PC-9 (cell line): Measurements from ENCODE around the gene RHOF. TPM values are rescaled to one million over a fixed set of nuclear protein-coding genes. Genes with fewer than 3 reads are reported as not detected.
A peak's percentile ranks its signal among the peaks of the same experiment; 100 is the strongest.

ENCODE experiments used
- BruUV-seq: library from RNA; stranded (reverse); fragments of 400-500 nt; replicated peaks from 2 replicates; lab custom pipeline; 2021; lab: Mats Ljungman, UMichigan
- CTCF ChIA-PET: fragments of 300-600 bp; sonication (Branson Sonifier 250); formaldehyde crosslinking; loops from one replicate; lab custom pipeline; 2022; ENCODE audit warnings: antibody characterized with exemption; lab: Charles Lee
- POLR2A ChIA-PET: fragments of 300-600 bp; sonication (Branson Sonifier 250); formaldehyde crosslinking; loops from one replicate; lab custom pipeline; 2022; ENCODE audit warnings: antibody characterized with exemption; ENCODE audit not compliant: unreplicated experiment; lab: Charles Lee
- DNase-seq, 2 experiments: peaks; one replicate each; pipeline versions ENCODE4 v3.0.0 to v3.0.0-alpha.2; 2015 to 2022; ENCODE audit warnings: mixed read lengths in 1 of 2
- H2AFZ ChIP-seq: fragments of 200-600 bp; sonication (generic); 2 replicates; pipeline ENCODE4 v1.8.1; 2017; ENCODE audit warnings: antibody characterized with exemption
- H3F3A ChIP-seq: fragments of 200-600 bp; sonication (generic); 2 replicates; pipeline ENCODE4 v1.8.1; 2017; ENCODE audit warnings: antibody characterized with exemption, mild to moderate bottlenecking, low read depth; ENCODE audit not compliant: insufficient read depth
- H3K27ac ChIP-seq: fragments of 200-600 bp; sonication (generic); 2 replicates; pipeline ENCODE4 v1.6.1; 2016; ENCODE audit warnings: mixed run types
- H3K27me3 ChIP-seq: fragments of 200-600 bp; sonication (generic); 2 replicates; pipeline ENCODE4 v1.6.1; 2016; ENCODE audit warnings: low read depth, mixed run types; ENCODE audit not compliant: insufficient read depth
- H3K36me3 ChIP-seq: fragments of 200-600 bp; sonication (generic); 2 replicates; pipeline ENCODE4 v1.6.1; 2016; ENCODE audit warnings: low read depth, mixed run types
- H3K4me1 ChIP-seq: fragments of 200-600 bp; sonication (generic); replicated peaks from 2 replicates; pipeline ENCODE4 v1.6.1; 2016; ENCODE audit warnings: mixed run types; ENCODE audit not compliant: insufficient read depth
- H3K4me2 ChIP-seq: fragments of 200-600 bp; sonication (generic); 2 replicates; pipeline ENCODE4 v1.6.1; 2017; ENCODE audit warnings: mixed run types
- H3K4me3 ChIP-seq: fragments of 200-600 bp; sonication (generic); 2 replicates; pipeline ENCODE4 v1.6.1; 2016; ENCODE audit warnings: mixed run types
- H3K79me2 ChIP-seq: fragments of 200-600 bp; sonication (generic); 2 replicates; pipeline ENCODE4 v1.6.1; 2017; ENCODE audit warnings: low read depth, mixed run types
- H3K9me2 ChIP-seq: fragments of 200-600 bp; sonication (generic); 2 replicates; pipeline ENCODE4 v1.8.1; 2017; ENCODE audit warnings: mild to moderate bottlenecking; ENCODE audit not compliant: insufficient read depth
- H3K9me3 ChIP-seq: fragments of 200-600 bp; sonication (generic); 2 replicates; pipeline ENCODE4 v1.8.1; 2016; ENCODE audit warnings: low read depth; ENCODE audit not compliant: insufficient read depth
- H4K20me1 ChIP-seq: fragments of 200-600 bp; sonication (generic); 2 replicates; pipeline ENCODE4 v1.8.1; 2017; ENCODE audit not compliant: insufficient read depth
- EZH2 ChIP-seq: fragments of 200-600 bp; sonication (generic); IDR thresholded peaks from 2 replicates; pipeline ENCODE4 v1.8.0; 2017; ENCODE audit warnings: antibody characterized with exemption, low read depth
- intact Hi-C: fragments of 100-400 bp; cut with micrococcal nuclease; formaldehyde crosslinking; loops from one replicate; pipeline ENCODE4 v1.10.0; 2022; ENCODE audit not compliant: unreplicated experiment
- total RNA-seq: library from RNA; stranded (reverse); gene quantifications from 2 replicates; pipeline ENCODE4 v1.2.3, GENCODE V29; 2021
- TF ChIP-seq, protein P1 (sequence below): fragments of 200-600 bp; sonication (generic); conservative IDR thresholded peaks from 2 replicates; pipeline ENCODE4 v1.6.1; 2017; ENCODE audit warnings: mixed run types, antibody characterized with exemption, mild to moderate bottlenecking, moderate library complexity

The RHOF gene
- total RNA-seq, 1 experiment from 2014 or later = 179 TPM

DNA sequence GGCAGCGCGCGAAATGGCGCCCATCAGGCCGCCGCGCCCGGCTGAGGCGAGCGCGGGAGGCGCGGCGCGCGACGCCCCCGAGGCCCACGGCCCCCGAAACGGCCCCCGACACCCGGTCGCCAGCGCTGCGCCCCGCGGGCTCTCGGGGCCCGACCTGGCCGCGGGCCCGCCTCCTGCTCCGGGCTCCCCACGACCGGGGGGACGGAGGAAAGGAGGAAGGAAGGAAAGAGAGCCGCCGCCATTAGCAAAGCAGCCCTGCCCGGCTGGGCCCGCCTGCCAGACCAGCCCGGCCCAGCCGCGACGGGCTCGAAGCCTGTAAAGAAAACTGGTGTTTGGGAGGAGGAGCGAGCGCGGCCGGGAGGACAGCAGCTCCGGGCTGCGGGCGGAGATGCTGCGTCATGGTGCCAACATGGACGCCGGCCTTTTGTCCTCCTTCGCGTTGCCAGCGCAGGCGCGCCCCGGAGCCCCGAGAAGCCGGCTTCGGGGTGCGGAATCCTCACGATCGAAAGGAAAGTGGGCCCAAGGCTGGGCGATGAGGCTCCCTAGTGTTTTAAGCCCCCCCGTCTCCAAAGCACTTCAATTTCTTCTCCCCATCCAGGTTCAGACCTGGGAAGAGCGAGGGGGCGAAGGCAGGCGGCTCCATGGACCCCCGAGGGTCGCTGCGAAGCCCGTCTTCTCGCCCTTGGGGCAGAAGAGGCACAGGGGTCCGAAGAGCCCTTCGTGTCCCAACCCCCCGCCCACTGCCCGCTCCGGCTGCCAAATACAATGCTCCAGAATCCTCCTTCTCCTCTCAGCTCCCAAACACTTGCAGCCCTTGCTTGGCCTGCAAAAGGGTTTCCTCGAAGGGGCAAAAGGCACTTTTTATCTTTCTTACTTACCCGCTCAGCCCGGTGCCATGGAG, 7.5 kb upstream of the RHOF start:
- H3K4me1 ChIP-seq = peaks cover 37% of the 10 kb centered on the region
- no peak for TF ChIP-seq EZH2
- TF ChIP-seq, protein P1, sequence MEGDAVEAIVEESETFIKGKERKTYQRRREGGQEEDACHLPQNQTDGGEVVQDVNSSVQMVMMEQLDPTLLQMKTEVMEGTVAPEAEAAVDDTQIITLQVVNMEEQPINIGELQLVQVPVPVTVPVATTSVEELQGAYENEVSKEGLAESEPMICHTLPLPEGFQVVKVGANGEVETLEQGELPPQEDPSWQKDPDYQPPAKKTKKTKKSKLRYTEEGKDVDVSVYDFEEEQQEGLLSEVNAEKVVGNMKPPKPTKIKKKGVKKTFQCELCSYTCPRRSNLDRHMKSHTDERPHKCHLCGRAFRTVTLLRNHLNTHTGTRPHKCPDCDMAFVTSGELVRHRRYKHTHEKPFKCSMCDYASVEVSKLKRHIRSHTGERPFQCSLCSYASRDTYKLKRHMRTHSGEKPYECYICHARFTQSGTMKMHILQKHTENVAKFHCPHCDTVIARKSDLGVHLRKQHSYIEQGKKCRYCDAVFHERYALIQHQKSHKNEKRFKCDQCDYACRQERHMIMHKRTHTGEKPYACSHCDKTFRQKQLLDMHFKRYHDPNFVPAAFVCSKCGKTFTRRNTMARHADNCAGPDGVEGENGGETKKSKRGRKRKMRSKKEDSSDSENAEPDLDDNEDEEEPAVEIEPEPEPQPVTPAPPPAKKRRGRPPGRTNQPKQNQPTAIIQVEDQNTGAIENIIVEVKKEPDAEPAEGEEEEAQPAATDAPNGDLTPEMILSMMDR = no peak
- H3K4me2 ChIP-seq = peak overlapping the region; percentile 100
- H3K27me3 ChIP-seq = no peaks in the 10 kb centered on the region
- CTCF ChIA-PET = no interaction called here
- peak overlapping the region; percentile 58; the same call in 1 of the 2 replicates for H2AFZ ChIP-seq
- intact Hi-C loops = no loop called here
- peak overlapping the region; percentile 100 for H3K27ac ChIP-seq
- H3F3A ChIP-seq = peaks cover 63% of the 10 kb centered on the region
- H3K9me3 ChIP-seq = no peaks in the 10 kb centered on the region
- H3K4me3 ChIP-seq = peak overlapping the region; percentile 83
- POLR2A ChIA-PET = interaction anchor here (0.6 to 0.7 kb wide), 2 partner anchors 32 to 856 kb away, joined by 4 to 8 read pairs; no protein-coding TSS in a partner anchor
- H3K79me2 ChIP-seq = peaks cover 60% of the 10 kb centered on the region
- BruUV-seq = TSS peak; percentile 54
- H4K20me1 ChIP-seq = no peaks in the 10 kb centered on the region
- no peaks in the 10 kb centered on the region for H3K9me2 ChIP-seq
- DNase-seq = peak in 1 of 2 experiments; percentile 50
- no peaks in the 10 kb centered on the region for H3K36me3 ChIP-seq

DNA sequence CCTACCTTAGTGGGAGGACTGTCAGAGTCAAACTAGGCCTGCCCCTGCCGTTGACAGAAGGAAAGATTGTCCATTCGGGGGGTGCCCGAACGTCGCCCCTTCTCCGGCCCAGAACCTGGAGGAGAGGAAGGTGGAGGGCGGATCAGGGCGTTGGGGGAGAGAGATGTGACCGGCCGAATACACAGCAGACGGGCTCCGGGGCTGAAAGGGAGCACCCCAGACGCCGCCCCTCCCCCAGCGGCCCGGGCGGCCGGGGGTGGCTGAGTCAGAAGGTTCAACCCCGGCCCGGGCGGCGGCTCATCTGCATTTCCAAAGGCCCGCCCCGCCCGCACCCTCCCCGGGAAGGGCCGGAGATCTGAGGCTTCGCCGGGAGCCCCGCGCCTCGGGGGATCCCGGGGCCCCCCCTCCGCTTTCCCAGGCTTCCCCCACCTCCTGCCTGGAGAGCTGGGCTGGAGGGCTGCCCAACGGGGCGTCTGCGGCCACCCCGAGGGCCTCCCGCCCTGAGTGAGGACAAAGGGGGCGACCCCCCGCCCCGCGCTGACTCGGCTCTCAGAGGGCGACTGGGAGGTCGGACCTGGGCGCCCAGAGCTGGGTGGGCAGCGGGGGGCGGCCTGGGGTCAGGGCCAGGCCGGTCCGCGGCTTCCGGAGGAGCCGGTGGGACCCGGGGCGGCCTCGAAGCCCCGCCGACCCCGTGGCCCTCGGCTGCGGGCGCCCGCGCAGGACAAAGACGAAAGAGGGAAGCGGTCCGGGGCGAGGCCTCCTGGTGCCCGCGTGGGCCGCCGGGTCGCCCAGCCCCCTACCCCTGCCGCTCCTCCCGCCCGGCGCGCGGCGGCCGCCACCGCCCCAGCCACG, 6.6 kb upstream of the RHOF start:
- Histone ChIP-seq H3K4me1 (peaks cover 40% of the 10 kb centered on the region), H3K4me3 (peak overlapping the region; percentile 74), H3K79me2 (peaks cover 59% of the 10 kb centered on the region), H3K36me3 (no peaks in the 10 kb centered on the region), H3K27me3 (no peaks in the 10 kb centered on the region), H3F3A (peaks cover 70% of the 10 kb centered on the region), H3K4me2 (peak overlapping the region; percentile 77), H2AFZ (no peak overlapping the region), H3K9me2 (no peaks in the 10 kb centered on the region), H3K9me3 (no peaks in the 10 kb centered on the region), H4K20me1 (no peaks in the 10 kb centered on the region), H3K27ac (peak overlapping the region; percentile 100)
- ChIA-PET POLR2A (interaction anchor here (0.6 to 0.7 kb wide), 3 partner anchors 14 to 857 kb away, joined by 4 to 8 read pairs (median 5); no protein-coding TSS in a partner anchor), CTCF (interaction anchor here (0.5 kb wide), 1 partner anchor 331 kb away, joined by 3 read pairs; no protein-coding TSS in a partner anchor)
- peak; percentile 79 to 95 for DNase-seq
- TF ChIP-seq, protein P1 = no peak
- TF ChIP-seq EZH2 = no peak
- intact Hi-C loops = loop anchor here (10.0 kb wide), 3 partner anchors 245 to 575 kb away; no protein-coding TSS in a partner anchor
- BruUV-seq = no TSS peak
